Measurements from ENCODE around the gene OLIG1.

GRCh38 chr21:33033961-33034413, 36.0 kb upstream of the OLIG1 start:
- no peak for TF ChIP-seq POLR2A (IDR thresholded peaks at IDR 0.05)
- no peak for TF ChIP-seq CTCF (IDR thresholded peaks at IDR 0.05)

All from tibial nerve (tissue), 3 donors.